Lower leg skin (tissue), 3 donors: Measurements from ENCODE around the gene KLHDC4.

Experiments
- CTCF ChIP-seq, 3 donors: fragments of 450-650 bp; IDR thresholded peaks; one replicate each; pipeline ENCODE4 v1.5.1; 2016; ENCODE audit warnings: antibody characterized with exemption in 3 of 3, mild to moderate bottlenecking in 3 of 3, moderate library complexity in 2 of 3
- POLR2A ChIP-seq, 2 donors: fragments of 450-650 bp; IDR thresholded peaks; one replicate each; pipeline ENCODE4 v1.6.1; 2016 to 2017; ENCODE audit warnings: antibody characterized with exemption in 2 of 2, mild to moderate bottlenecking in 1 of 2, moderate library complexity in 1 of 2

- TF ChIP-seq CTCF (IDR thresholded peaks at IDR 0.05) (no peak), POLR2A (IDR thresholded peaks at IDR 0.05) (no peak)
Measured at GRCh38 chr16:87688876-87689815, 76.6 kb downstream of the KLHDC4 start.
